Mucosa of gallbladder (tissue), 1 donor: ENCODE results near the gene LGALS3BP. TPM values are rescaled to one million over a fixed set of nuclear protein-coding genes. Genes with fewer than 3 reads are reported as not detected.

ENCODE experiments used
- total RNA-seq: library from RNA; stranded (reverse); gene quantifications from one replicate; pipeline ENCODE4 v1.2.1, GENCODE V29; 2021
- donor health status: DM: no; HTN: no; CAD: no.

Gene LGALS3BP
- total RNA-seq, 1 donor from 2014 or later = 761 TPM

Other genes with a start within 250 kb of the LGALS3BP start
- gene CYTH1, start 197.7 kb downstream of the LGALS3BP start, total RNA-seq = 51.1 TPM
- 41.8 TPM for gene USP36, start 139.1 kb downstream of the LGALS3BP start, total RNA-seq
- 5.2 TPM for gene CEP295NL, start 76.7 kb downstream of the LGALS3BP start, total RNA-seq
- 377 TPM for gene TIMP2, start 54.5 kb downstream of the LGALS3BP start, total RNA-seq
- 132 TPM for gene CANT1, start 29.8 kb upstream of the LGALS3BP start, total RNA-seq
- 45.3 TPM for gene C1QTNF1, start 44.2 kb upstream of the LGALS3BP start, total RNA-seq
- gene ENGASE, start 94.9 kb upstream of the LGALS3BP start, total RNA-seq = 74.8 TPM